GM12878 (cell line): Measurements from ENCODE around the gene SPRED2. TPM values are rescaled to one million over a fixed set of nuclear protein-coding genes. Genes with fewer than 3 reads are reported as not detected.
A peak's percentile ranks its signal among the peaks of the same experiment; 100 is the strongest.

Experiments
- ATAC-seq: fragments of 200-7000 bp; cut with Tn5 transposase; 3 replicates; pipeline ENCODE4 v1.9.1; 2020; ENCODE audit warnings: mild to moderate bottlenecking, moderate library complexity
- Bru-seq: library from RNA; stranded (reverse); fragments of 400-500 nt; gene quantifications from one replicate; lab custom pipeline; 2021; lab: Mats Ljungman, UMichigan
- BruChase-seq, 2 experiments: library from RNA; stranded (reverse); fragments of 400-500 nt; gene quantifications; one replicate each; lab custom pipeline; 2021; lab: Mats Ljungman, UMichigan
- BruUV-seq: library from RNA; stranded (reverse); fragments of 400-500 nt; replicated peaks from 2 replicates; lab custom pipeline; 2021; lab: Mats Ljungman, UMichigan
- CTCF ChIA-PET: fragments of 300-600 bp; sonication (Branson Sonifier 250); formaldehyde crosslinking; extraction: SDS; loops from one replicate; lab custom pipeline; 2021; ENCODE audit warnings: inconsistent platforms; lab: Yijun Ruan, JAX
- POLR2A ChIA-PET: fragments of 350-600 bp; formaldehyde crosslinking; extraction: SDS; loops from one replicate; lab custom pipeline; 2021; ENCODE audit warnings: inconsistent platforms; lab: Charles Lee
- RAD21 ChIA-PET: fragments of 300-600 bp; sonication (Branson Sonifier 250); formaldehyde crosslinking; loops from one replicate; lab custom pipeline; 2023; ENCODE audit warnings: antibody characterized with exemption; ENCODE audit not compliant: unreplicated experiment; lab: Charles Lee
- SMC1A ChIA-PET: fragments of 300-600 bp; sonication (Branson Sonifier 250); formaldehyde crosslinking; loops from one replicate; lab custom pipeline; 2023; ENCODE audit not compliant: unreplicated experiment, uncharacterized antibody; lab: Charles Lee
- DNase-seq: peaks from one replicate; pipeline ENCODE4 v3.0.0-alpha.2; 2011; ENCODE audit warnings: low read depth, low spot score
- FAIRE-seq: peaks from 3 replicates; lab custom pipeline; 2011; peaks lifted over from hg19 to GRCh38; lab: Jason Lieb, UNC
- H2AFZ ChIP-seq: 2 replicates; pipeline ENCODE4 v1.6.0; 2011; ENCODE audit warnings: low read depth, low read length, control low read depth; ENCODE audit not compliant: control insufficient read depth
- H3K27ac ChIP-seq: 2 replicates; pipeline ENCODE4 v1.5.1; 2011; ENCODE audit warnings: control low read depth; ENCODE audit not compliant: control insufficient read depth, insufficient read depth
- H3K27me3 ChIP-seq, 2 experiments: replicated peaks in 1 of 2; 2 replicates each; pipeline versions ENCODE4 v1.6.0 to v1.6.1; 2011; ENCODE audit warnings: low read length in 1 of 2; ENCODE audit not compliant: control insufficient read depth in 2 of 2, insufficient read depth in 2 of 2
- H3K36me3 ChIP-seq, 2 experiments: 2 replicates each; pipeline ENCODE4 v1.5.1; 2011; ENCODE audit warnings: low read length in 1 of 2; ENCODE audit not compliant: control insufficient read depth in 2 of 2, insufficient read depth in 2 of 2
- H3K4me1 ChIP-seq: 2 replicates; pipeline ENCODE4 v1.6.1; 2011; ENCODE audit warnings: mild to moderate bottlenecking, low read length, moderate library complexity, mixed read lengths; ENCODE audit not compliant: control insufficient read depth, insufficient read depth
- H3K4me2 ChIP-seq: 2 replicates; pipeline ENCODE4 v1.6.0; 2011; ENCODE audit warnings: control low read depth; ENCODE audit not compliant: control insufficient read depth, insufficient read depth
- H3K4me3 ChIP-seq: fragments of 200-600 bp; sonication (generic); 2 replicates; pipeline ENCODE4 v1.5.1; 2016
- H3K79me2 ChIP-seq: 2 replicates; pipeline ENCODE4 v1.6.0; 2011; ENCODE audit warnings: low read length; ENCODE audit not compliant: control insufficient read depth, insufficient read depth
- H3K9ac ChIP-seq: 2 replicates; pipeline ENCODE4 v1.8.0; 2011; ENCODE audit warnings: low read length, control low read depth, mixed read lengths; ENCODE audit not compliant: control insufficient read depth, insufficient read depth
- H3K9me3 ChIP-seq: replicated peaks from 3 replicates; pipeline ENCODE4 v1.5.1; 2011; ENCODE audit warnings: mild to moderate bottlenecking, low read length; ENCODE audit not compliant: control insufficient read depth, insufficient read depth
- H4K20me1 ChIP-seq: 2 replicates; pipeline ENCODE4 v1.6.0; 2011; ENCODE audit not compliant: control insufficient read depth, insufficient read depth
- CREM ChIP-seq: IDR thresholded peaks from 2 replicates; pipeline ENCODE4 v1.6.1; 2014; ENCODE audit warnings: antibody characterized with exemption, low read depth
- E4F1 ChIP-seq: fragments of 450-650 bp; IDR thresholded peaks from 2 replicates; pipeline ENCODE4 v1.6.1; 2018; ENCODE audit warnings: borderline replicate concordance, mild to moderate bottlenecking; ENCODE audit not compliant: partially characterized antibody
- GATAD2B ChIP-seq: fragments of 450-650 bp; conservative IDR thresholded peaks from 2 replicates; pipeline ENCODE4 v1.6.1; 2017; ENCODE audit warnings: low read depth, mild to moderate bottlenecking, moderate library complexity
- HDGF ChIP-seq: fragments of 450-650 bp; IDR thresholded peaks from 2 replicates; pipeline ENCODE4 v1.6.1; 2016; ENCODE audit warnings: antibody characterized with exemption
- JUNB ChIP-seq: IDR thresholded peaks from 2 replicates; pipeline ENCODE4 v1.6.1; 2016; ENCODE audit warnings: antibody characterized with exemption, mild to moderate bottlenecking
- MLLT1 ChIP-seq: fragments of 450-650 bp; IDR thresholded peaks from 2 replicates; pipeline ENCODE4 v1.6.1; 2016; ENCODE audit warnings: mild to moderate bottlenecking
- MXI1 ChIP-seq: fragments of 150-350 bp; IDR thresholded peaks from 2 replicates; pipeline ENCODE4 v1.6.1; 2011; ENCODE audit warnings: low read depth, mild to moderate bottlenecking, inconsistent platforms, low read length, improper control_type of control experiment
- NBN ChIP-seq: fragments of 450-650 bp; IDR thresholded peaks from 2 replicates; pipeline ENCODE4 v1.6.1; 2016
- NFYB ChIP-seq: IDR thresholded peaks from 2 replicates; pipeline ENCODE4 v1.6.1; 2011; ENCODE audit warnings: low read depth, mild to moderate bottlenecking, low read length, improper control_type of control experiment, moderate library complexity; ENCODE audit not compliant: insufficient read depth
- POU2F2 ChIP-seq: IDR thresholded peaks from 3 replicates; pipeline ENCODE4 v1.6.1; 2011; ENCODE audit warnings: low read depth, mild to moderate bottlenecking, low read length, borderline replicate concordance
- TARDBP ChIP-seq: IDR thresholded peaks from 2 replicates; pipeline ENCODE4 v1.6.1; 2016; ENCODE audit warnings: borderline replicate concordance
- TCF7 ChIP-seq: IDR thresholded peaks from 2 replicates; pipeline ENCODE4 v1.6.1; 2014; ENCODE audit warnings: antibody characterized with exemption, borderline replicate concordance
- YY1 ChIP-seq: IDR thresholded peaks from 2 replicates; pipeline ENCODE4 v1.6.1; 2011; ENCODE audit warnings: low read depth, mild to moderate bottlenecking, low read length
- ZNF217 ChIP-seq: fragments of 450-650 bp; IDR thresholded peaks from 2 replicates; pipeline ENCODE4 v1.6.1; 2017; ENCODE audit warnings: antibody characterized with exemption, mild to moderate bottlenecking
- WGBS: methylation state at CpG from one replicate; pipeline ENCODE4 v1.1.6; 2016; ENCODE audit warnings: low lambda C conversion rate; ENCODE audit not compliant: insufficient replicate concordance, insufficient coverage; ENCODE audit errors: missing lambda C conversion rate; 5-methylcytosine and 5-hydroxymethylcytosine counted together
- in situ Hi-C: fragments of 300-500 bp; cut with MboI; formaldehyde crosslinking; loops from 9 replicates; pipeline ENCODE4 v1.14.3; 2018; ENCODE audit warnings: mixed read lengths
- intact Hi-C: fragments of 100-400 bp; cut with micrococcal nuclease; formaldehyde crosslinking; loops from one replicate; pipeline ENCODE4 v1.14.2; 2022; ENCODE audit not compliant: unreplicated experiment
- long read RNA-seq, 2 experiments: library from polyadenylated mRNA; unstranded; transcript quantifications; one replicate each; pipeline ENCODE4 v2.0.0, GENCODE V29; 2019 to 2020
- polyA minus RNA-seq, 3 experiments: library from RNA; depleted of rRNA, polyadenylated mRNA; stranded (reverse); fragments of >200 nt; gene quantifications; 2 replicates each; pipeline ENCODE4 v1.2.3, GENCODE V29; 2011
- polyA plus RNA-seq, 11 experiments: library from polyadenylated mRNA; depleted of rRNA in 4 of 11; unstranded in 6 of 11; stranded (reverse) in 5 of 11; fragments of >200 nt; fragmentation: Nextera tagmentation in 4 of 11; fragmentation: Illumina TruSeq in 1 of 11; extraction: Ambion mirVana in 4 of 11; extraction: Trizol in 1 of 11; gene quantifications; 1 replicate in 1 of 11; 2 replicates in 10 of 11; pipeline versions ENCODE4 v1.2.1 to v1.2.3, GENCODE V29; 2011 to 2016; ENCODE audit warnings: inconsistent platforms in 2 of 11, missing spikeins in 2 of 11, low read depth in 1 of 11
- total RNA-seq, 4 experiments: library from RNA; depleted of rRNA in 3 of 4; stranded (reverse); fragments of >200 nt in 3 of 4; fragmentation: Illumina TruSeq in 1 of 4; extraction: Trizol in 1 of 4; gene quantifications; 2 replicates each; pipeline versions ENCODE4 v1.2.1 to v1.2.3, GENCODE V29; 2013 to 2021

SPRED2 gene
- total RNA-seq (2013; cell fraction: nucleolus; rRNA removed): 22.4 and 22.8 TPM in 2 replicates
- total RNA-seq (2014; rRNA removed) (5.3 and 5.7 TPM in 2 replicates), total RNA-seq (2014; rRNA removed; fragmentation: Illumina TruSeq; extraction: Trizol) (6.7 and 6.8 TPM in 2 replicates), total RNA-seq (2021) (23.9 and 25.6 TPM in 2 replicates), polyA plus RNA-seq (2011; rRNA removed) (9.2 and 10.0 TPM in 2 replicates), polyA plus RNA-seq (2014; fragmentation: Illumina TruSeq; extraction: Trizol) (16.2 and 17.6 TPM in 2 replicates), polyA plus RNA-seq (2014; fragmentation: Nextera tagmentation; extraction: Ambion mirVana) (1 to 10 TPM; 3.0 to 3.2 TPM), polyA plus RNA-seq (2014; rRNA removed) (9.4 and 11.5 TPM in 2 replicates), polyA plus RNA-seq (2016; fragmentation: Nextera tagmentation; extraction: Ambion mirVana) (10 to 100 TPM; 10.9 to 11.8 TPM), polyA minus RNA-seq (2011; rRNA and poly(A)+ RNA removed) (10.8 and 11.3 TPM in 2 replicates), Bru-seq, nascent RNA (percentile 64 among the genes with signal in this experiment), BruChase-seq, experiment 1, labeled RNA remaining after a 6-hour chase (percentile 55 among the genes with signal in this experiment), BruChase-seq, experiment 2, labeled RNA remaining after a 2-hour chase (percentile 58 among the genes with signal in this experiment)
- 2.9 TPM for polyA plus RNA-seq (2011; ENCODE audit: low read depth)
- 12.1 and 14.2 TPM in 2 replicates for polyA plus RNA-seq (2011; cell fraction: cytosol; rRNA removed)
- polyA plus RNA-seq (2011; cell fraction: nucleus; rRNA removed): 15.3 and 17.6 TPM in 2 replicates
- 3.6 and 4.9 TPM in 2 replicates for polyA plus RNA-seq (2012)
- polyA minus RNA-seq (2011; cell fraction: cytosol; rRNA and poly(A)+ RNA removed): 8.0 and 8.7 TPM in 2 replicates
- 5.2 and 10.3 TPM in 2 replicates for polyA minus RNA-seq (2011; cell fraction: nucleus; rRNA and poly(A)+ RNA removed)
- long read RNA-seq, experiment 1, full-length matches to known transcripts: 1 of 4 reads
- long read RNA-seq, experiment 1, partial matches to known transcripts: 0 of 4 reads
- long read RNA-seq, experiment 1, other reads (novel, unspliced or antisense): 3 of 4 reads
- long read RNA-seq, experiment 2, partial matches to known transcripts: 0 of 12 reads
- long read RNA-seq, experiment 2, other reads (novel, unspliced or antisense): 12 of 12 reads

GRCh38 chr2:65432227-65433190, at the start of gene SPRED2:
SPRED2 (minus strand) TSS chr2:65432599; CDS start chr2:65431987, 612 bp downstream.
- Histone ChIP-seq H3K4me3 (peak within 1 kb of the TSS; percentile 80), H4K20me1 (no peaks in the 10 kb centered on the region), H3K27me3 (no peaks in the 10 kb centered on the region), H3K9ac (peak within 1 kb of the TSS; percentile 69), H3K4me1 (peaks cover 6% of the 10 kb centered on the region), H3K79me2 (no peaks in the 10 kb centered on the region), H3K9me3 (no peaks in the 10 kb centered on the region; the same call in 2 of the 3 replicates), H3K4me2 (peak within 1 kb of the TSS; percentile 86), H2AFZ (peak within 1 kb of the TSS; percentile 57), H3K27ac (peak within 1 kb of the TSS; percentile 43), H3K36me3 (no peaks in the 10 kb centered on the region)
- intact Hi-C loops: loop anchor here (10.0 kb wide), 1 partner anchor 368 kb away; no protein-coding TSS in a partner anchor
- ATAC-seq: peak; percentile 38
- 1% methylated on average over 42 of the region's 68 CpGs for WGBS
- DNase-seq: no peak
- ChIA-PET RAD21 (interaction anchor here (0.6 to 1.9 kb wide), 4 partner anchors 11 to 175 kb away, joined by 3 to 7 read pairs (median 4); no protein-coding TSS in a partner anchor), SMC1A (no interaction called here), CTCF (interaction anchor here (1.4 kb wide), 1 partner anchor 112 kb away, joined by 3 read pairs; no protein-coding TSS in a partner anchor), POLR2A (interaction anchor here (0.6 to 2.0 kb wide), 7 partner anchors 11 to 203 kb away, joined by 3 to 6 read pairs (median 3); no protein-coding TSS in a partner anchor)
- BruUV-seq: no TSS peak
- no peak for FAIRE-seq
- in situ Hi-C loops: no loop called here
- TF ChIP-seq NBN (peak; percentile 94), CREM (peak; percentile 84), MLLT1 (peak; percentile 23; the same call in 1 of the 2 replicates), POU2F2 (peak; percentile 62; the same call in 1 of the 3 replicates), JUNB (peak; percentile 37; the same call in 1 of the 2 replicates), NFYB (peak; percentile 23; the same call in 1 of the 2 replicates), TARDBP (0 out of 2 replicates have a peak, but pooled peaks have one; percentile 51), TCF7 (peak; percentile 65), YY1 (peak; percentile 86), E4F1 (peak; percentile 81), HDGF (peak; percentile 19; the same call in 1 of the 2 replicates), MXI1 (0 out of 2 replicates have a peak, but pooled peaks have one; percentile 20), GATAD2B (0 out of 2 replicates have a peak, but pooled peaks have one; percentile 41), ZNF217 (no peak)
